SH-SY5Y (cell line): Measurements from ENCODE around the gene MEF2D.

Experiments used
- GATA2 ChIP-seq: IDR thresholded peaks from 2 replicates; pipeline ENCODE4 v1.6.1; 2011; ENCODE audit warnings: mild to moderate bottlenecking, low read depth, low read length
- GATA3 ChIP-seq: IDR thresholded peaks from 2 replicates; pipeline ENCODE4 v1.6.1; 2011; ENCODE audit warnings: low read depth, mild to moderate bottlenecking, low read length, moderate library complexity

DNA sequence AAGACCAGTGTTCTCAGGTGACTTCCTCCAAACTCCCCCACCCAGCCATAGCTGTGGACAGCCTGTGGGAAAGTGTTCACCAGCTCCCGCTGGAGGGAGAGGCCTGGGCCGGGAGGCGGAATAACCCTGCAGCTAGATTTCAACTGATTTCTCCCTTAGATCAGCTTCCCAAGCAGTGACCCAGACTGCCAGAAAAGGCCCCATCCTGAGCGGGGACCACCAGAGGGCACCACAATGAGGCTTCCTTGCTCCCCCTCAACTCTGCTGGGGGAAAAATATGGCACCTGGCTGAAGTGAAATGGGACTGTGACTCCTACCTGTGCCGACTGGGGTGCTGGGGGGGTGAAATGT, 80.7 kb downstream of the MEF2D start:
- no peak for TF ChIP-seq GATA2
- TF ChIP-seq GATA3 = no peak
